ENCODE measurements around the gene NFKB1.

GRCh38 chr4:102593147-102593546 is 92.0 kb downstream of the NFKB1 start:
- TF ChIP-seq CTCF (IDR thresholded peaks at IDR 0.05) = no peak
- TF ChIP-seq POLR2AphosphoS5 (IDR thresholded peaks at IDR 0.05; ENCODE audit: insufficient read depth in 1 of 2, low read depth in 1 of 2) = no peak
- no peak for TF ChIP-seq POLR2A (IDR thresholded peaks at IDR 0.05)
